ENCODE results near the gene RPS28. TPM values are rescaled to one million over a fixed set of nuclear protein-coding genes. Genes with fewer than 3 reads are reported as not detected.
A peak's percentile ranks its signal among the peaks of the same experiment; 100 is the strongest.

Gene RPS28
- total and polyA plus RNA-seq, 7 donors = 431 to 1,442 (median 947) TPM

GRCh38 chr19:8304841-8305621 is 16.3 kb upstream of the RPS28 start:
- DNase-seq (peak in 1 of 2 donors; percentile 60), ATAC-seq (no peak)
- H3K4me3 ChIP-seq = no peak overlapping the region
- no peak for TF ChIP-seq CTCF (IDR thresholded peaks at IDR 0.05)
- no peaks in the 10 kb centered on the region for H3K27me3 ChIP-seq (ENCODE audit: insufficient read depth in 3 of 3, low read length in 2 of 3)
- WGBS, 3 donors = 80 to 84% (median 84%) methylated on average over 33 of the region's 33 CpGs
- intact Hi-C loops (cut with DNase I) = loop anchor here in 1 of 2 donors (5.0 kb wide), 1 partner anchor 38 kb away; no protein-coding TSS in a partner anchor
- peaks cover 21% of the 10 kb centered on the region for H3K4me1 ChIP-seq
- H3K36me3 ChIP-seq (ENCODE audit: insufficient read depth in 1 of 2, low read depth in 1 of 2) = peaks cover 0 to 22% of the 10 kb centered on the region in 2 donors
- no peak overlapping the region for H3K27ac ChIP-seq
- no peaks in the 10 kb centered on the region for H3K9me3 ChIP-seq

- no peaks in the 10 kb centered on the region for H3K9me3 ChIP-seq
- no peak overlapping the region for H3K27ac ChIP-seq
- no peak overlapping the region for H3K4me3 ChIP-seq
- H3K36me3 ChIP-seq (ENCODE audit: insufficient read depth in 1 of 2, low read depth in 1 of 2) = peaks cover 0 to 29% of the 10 kb centered on the region in 2 donors
- no peak for TF ChIP-seq CTCF (IDR thresholded peaks at IDR 0.05)
- intact Hi-C loops (cut with DNase I) = loop anchor here in 1 of 2 donors (5.0 kb wide), 1 partner anchor 38 kb away; no protein-coding TSS in a partner anchor
- DNase-seq = peak in 1 of 2 donors; percentile 23
- WGBS, 3 donors = 75 to 98% (median 79%) methylated on average over 4 of the region's 4 CpGs
- H3K27me3 ChIP-seq (ENCODE audit: insufficient read depth in 3 of 3, low read length in 2 of 3) = no peaks in the 10 kb centered on the region
- ATAC-seq = no peak
- peaks cover 21% of the 10 kb centered on the region for H3K4me1 ChIP-seq
Measured at GRCh38 chr19:8305798-8306197, 15.5 kb upstream of the RPS28 start.

- ATAC-seq (no peak), DNase-seq (peak; percentile 15 to 45)
- no peak overlapping the region for H3K27ac ChIP-seq
- H3K36me3 ChIP-seq (ENCODE audit: insufficient read depth in 1 of 2, low read depth in 1 of 2) = peaks cover 0 to 35% of the 10 kb centered on the region in 2 donors
- no peak for TF ChIP-seq CTCF (IDR thresholded peaks at IDR 0.05)
- intact Hi-C loops (cut with DNase I) = loop anchor here in 1 of 2 donors (5.0 kb wide), 1 partner anchor 39 kb away; no protein-coding TSS in a partner anchor
- H3K4me3 ChIP-seq = peak overlapping the region; percentile 73
- WGBS, 3 donors = 64 to 68% (median 65%) methylated on average over 17 of the region's 17 CpGs
- H3K27me3 ChIP-seq (ENCODE audit: insufficient read depth in 3 of 3, low read length in 2 of 3) = no peaks in the 10 kb centered on the region
- no peaks in the 10 kb centered on the region for H3K9me3 ChIP-seq
- peaks cover 24% of the 10 kb centered on the region for H3K4me1 ChIP-seq
Measured at GRCh38 chr19:8306235-8307054, 14.9 kb upstream of the RPS28 start.

DNA sequence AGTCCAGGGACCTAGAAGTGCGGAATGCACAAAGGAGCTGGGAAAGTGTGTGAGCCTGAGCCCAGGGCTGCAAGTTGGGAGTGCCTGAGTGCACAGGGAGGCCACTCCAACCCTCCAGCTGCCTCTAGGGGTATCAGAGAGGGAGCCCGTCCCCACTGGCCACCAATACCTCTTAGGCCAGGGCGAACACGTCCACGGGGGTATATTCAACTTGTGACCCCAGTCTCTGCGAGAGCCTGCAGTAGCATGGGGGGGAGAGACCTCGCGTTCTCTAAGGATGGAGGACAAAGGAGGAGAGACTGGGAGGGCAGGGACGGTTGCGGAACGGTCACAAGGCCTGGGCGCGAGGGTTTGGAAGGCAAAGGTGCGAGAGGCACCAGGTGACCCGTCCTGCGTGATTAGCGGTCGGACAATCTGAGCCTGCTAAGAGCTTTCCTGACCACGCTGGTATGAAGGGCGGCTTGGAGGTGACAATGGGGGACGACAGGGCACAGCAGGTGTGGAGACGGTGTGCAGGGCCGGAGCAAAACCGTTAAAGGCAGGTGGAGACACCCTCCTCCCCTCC is 13.8 kb upstream of the RPS28 start:
- peaks cover 0 to 32% of the 10 kb centered on the region in 2 donors for H3K36me3 ChIP-seq (ENCODE audit: insufficient read depth in 1 of 2, low read depth in 1 of 2)
- intact Hi-C loops (cut with DNase I) = loop anchor here in 1 of 2 donors (5.0 kb wide), 1 partner anchor 40 kb away; no protein-coding TSS in a partner anchor
- ATAC-seq (peak in 2 of 4 donors; percentile 1 to 6), DNase-seq (peak in 1 of 2 donors; percentile 26)
- H3K4me3 ChIP-seq = peak overlapping the region; percentile 73
- no peaks in the 10 kb centered on the region for H3K27me3 ChIP-seq (ENCODE audit: insufficient read depth in 3 of 3, low read length in 2 of 3)
- WGBS, 3 donors = 9 to 21% (median 10%) methylated on average over 22 to 24 of the region's 24 CpGs
- H3K27ac ChIP-seq = peak overlapping the region; percentile 84
- H3K9me3 ChIP-seq = no peaks in the 10 kb centered on the region
- H3K4me1 ChIP-seq = peaks cover 30% of the 10 kb centered on the region
- no peak for TF ChIP-seq CTCF (IDR thresholded peaks at IDR 0.05)
